OCI-LY7 (cell line): ENCODE data around the gene TRMT61A. TPM values are rescaled to one million over a fixed set of nuclear protein-coding genes. Genes with fewer than 3 reads are reported as not detected.

Source experiments
- BruUV-seq: library from RNA; stranded (reverse); fragments of 400-500 nt; replicated peaks from 2 replicates; lab custom pipeline; 2021; lab: Mats Ljungman, UMichigan
- CTCF ChIA-PET: fragments of 300-600 bp; sonication (Branson Sonifier 250); formaldehyde crosslinking; loops from one replicate; lab custom pipeline; 2022; ENCODE audit warnings: antibody characterized with exemption; ENCODE audit not compliant: unreplicated experiment; lab: Charles Lee
- POLR2A ChIA-PET: fragments of 300-600 bp; sonication (Branson Sonifier 250); formaldehyde crosslinking; loops from one replicate; lab custom pipeline; 2022; ENCODE audit warnings: antibody characterized with exemption; lab: Charles Lee
- DNase-seq: peaks from one replicate; pipeline ENCODE4 v3.0.0-alpha.2; 2015; ENCODE audit warnings: low spot score
- H2AFZ ChIP-seq: fragments of 200-600 bp; sonication (generic), shearing (Covaris generic); 2 replicates; pipeline ENCODE4 v1.6.1; 2014; ENCODE audit warnings: mild to moderate bottlenecking, antibody characterized with exemption, low read length, moderate library complexity
- H3K27ac ChIP-seq: fragments of 200-600 bp; sonication (generic); 2 replicates; pipeline ENCODE4 v1.5.1; 2014; ENCODE audit warnings: mixed run types, low read depth, mild to moderate bottlenecking, moderate library complexity, low read length, inconsistent platforms; ENCODE audit not compliant: poor library complexity, severe bottlenecking
- H3K36me3 ChIP-seq: fragments of 200-600 bp; sonication (generic); 2 replicates; pipeline ENCODE4 v1.6.1; 2014; ENCODE audit warnings: mild to moderate bottlenecking, antibody characterized with exemption, low read length, moderate library complexity, mixed read lengths; ENCODE audit not compliant: insufficient read depth
- H3K4me1 ChIP-seq: fragments of 200-600 bp; sonication (generic); 2 replicates; pipeline ENCODE4 v1.5.1; 2014; ENCODE audit warnings: mild to moderate bottlenecking, low read length; ENCODE audit not compliant: insufficient read depth, poor library complexity, severe bottlenecking
- H3K4me2 ChIP-seq: fragments of 200-600 bp; sonication (generic); 2 replicates; pipeline ENCODE4 v1.6.1; 2014; ENCODE audit warnings: mild to moderate bottlenecking, low read length
- H3K4me3 ChIP-seq: fragments of 200-600 bp; sonication (generic); 2 replicates; pipeline ENCODE4 v1.5.1; 2014; ENCODE audit warnings: mild to moderate bottlenecking, low read depth, low read length; ENCODE audit not compliant: poor library complexity, severe bottlenecking
- H3K79me2 ChIP-seq: fragments of 200-600 bp; sonication (generic); 2 replicates; pipeline ENCODE4 v1.6.1; 2016; ENCODE audit warnings: low read depth, mild to moderate bottlenecking, low read length, moderate library complexity, mixed read lengths; ENCODE audit not compliant: insufficient read depth
- H3K9me2 ChIP-seq: fragments of 200-600 bp; sonication (generic); 2 replicates; pipeline ENCODE4 v1.6.1; 2016; ENCODE audit warnings: mild to moderate bottlenecking, low read length, mixed read lengths; ENCODE audit not compliant: insufficient read depth
- H3K9me3 ChIP-seq: fragments of 200-600 bp; sonication (generic); 2 replicates; pipeline ENCODE4 v1.6.1; 2014; ENCODE audit warnings: mild to moderate bottlenecking, mixed run types, low read length, mixed read lengths
- H4K20me1 ChIP-seq: fragments of 200-600 bp; sonication (generic); 2 replicates; pipeline ENCODE4 v1.6.1; 2014; ENCODE audit warnings: mild to moderate bottlenecking, antibody characterized with exemption, low read length, moderate library complexity, mixed read lengths; ENCODE audit not compliant: insufficient read depth
- CTCF ChIP-seq: fragments of 200-600 bp; sonication (generic); conservative IDR thresholded peaks from 2 replicates; pipeline ENCODE4 v1.5.1; 2014; ENCODE audit warnings: mild to moderate bottlenecking, antibody characterized with exemption, low read length, moderate library complexity, mixed read lengths
- EZH2phosphoT487 ChIP-seq: fragments of 200-600 bp; sonication (generic); IDR thresholded peaks from 2 replicates; pipeline ENCODE4 v1.6.1; 2018; ENCODE audit warnings: low read depth, borderline replicate concordance, mild to moderate bottlenecking, mixed run types, antibody characterized with exemption, low read length, moderate library complexity, mixed read lengths
- intact Hi-C: fragments of 100-400 bp; cut with micrococcal nuclease; formaldehyde crosslinking; loops from one replicate; pipeline ENCODE4 v1.10.0; 2022; ENCODE audit not compliant: unreplicated experiment
- total RNA-seq, 2 experiments: library from RNA; depleted of rRNA in 1 of 2; stranded (reverse); fragments of >200 nt in 1 of 2; shearing (Covaris generic) in 1 of 2; gene quantifications; 2 replicates each; pipeline ENCODE4 v1.2.3, GENCODE V29; 2014 to 2022

TRMT61A gene
- total RNA-seq, 2 experiments from 2014 or later: 13.1 to 17.1 TPM

DNA sequence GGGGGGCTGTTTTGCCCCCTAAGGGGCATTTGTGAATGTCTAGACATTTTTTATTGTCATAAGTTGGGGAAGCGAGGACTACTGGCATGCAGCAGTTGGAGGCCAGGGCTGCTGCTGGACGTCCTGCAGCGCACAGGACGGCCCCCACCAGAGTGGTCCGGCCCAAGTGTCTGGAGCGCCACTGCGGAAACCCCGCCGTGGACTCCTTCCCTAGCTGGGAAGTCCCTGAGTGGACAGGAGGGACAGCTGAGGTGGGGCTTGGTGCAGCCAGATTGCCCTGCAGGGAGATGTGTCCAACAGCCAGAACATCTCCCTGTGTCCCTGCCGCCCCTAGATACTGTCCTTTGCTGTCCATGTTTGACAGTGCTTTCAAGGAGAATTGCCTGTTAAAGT lies 11.8 kb upstream of the TRMT61A start:
- Histone ChIP-seq H3K9me2 (no peaks in the 10 kb centered on the region), H3K4me3 (no peak overlapping the region), H3K4me2 (no peak overlapping the region), H4K20me1 (no peaks in the 10 kb centered on the region; the same call in 1 of the 2 replicates), H3K36me3 (peaks cover 4% of the 10 kb centered on the region; the same call in 1 of the 2 replicates), H3K79me2 (no peaks in the 10 kb centered on the region), H2AFZ (no peak overlapping the region), H3K4me1 (peaks cover 17% of the 10 kb centered on the region), H3K27ac (no peak overlapping the region), H3K9me3 (no peaks in the 10 kb centered on the region)
- intact Hi-C loops: loop anchor here (5.0 kb wide), 1 partner anchor 45 kb away; the partner anchor contains the start of genes BAG5 and COA8
- ChIA-PET POLR2A (no interaction called here), CTCF (no interaction called here)
- DNase-seq: no peak
- BruUV-seq: no TSS peak
- TF ChIP-seq CTCF (no peak), EZH2phosphoT487 (no peak)

DNA sequence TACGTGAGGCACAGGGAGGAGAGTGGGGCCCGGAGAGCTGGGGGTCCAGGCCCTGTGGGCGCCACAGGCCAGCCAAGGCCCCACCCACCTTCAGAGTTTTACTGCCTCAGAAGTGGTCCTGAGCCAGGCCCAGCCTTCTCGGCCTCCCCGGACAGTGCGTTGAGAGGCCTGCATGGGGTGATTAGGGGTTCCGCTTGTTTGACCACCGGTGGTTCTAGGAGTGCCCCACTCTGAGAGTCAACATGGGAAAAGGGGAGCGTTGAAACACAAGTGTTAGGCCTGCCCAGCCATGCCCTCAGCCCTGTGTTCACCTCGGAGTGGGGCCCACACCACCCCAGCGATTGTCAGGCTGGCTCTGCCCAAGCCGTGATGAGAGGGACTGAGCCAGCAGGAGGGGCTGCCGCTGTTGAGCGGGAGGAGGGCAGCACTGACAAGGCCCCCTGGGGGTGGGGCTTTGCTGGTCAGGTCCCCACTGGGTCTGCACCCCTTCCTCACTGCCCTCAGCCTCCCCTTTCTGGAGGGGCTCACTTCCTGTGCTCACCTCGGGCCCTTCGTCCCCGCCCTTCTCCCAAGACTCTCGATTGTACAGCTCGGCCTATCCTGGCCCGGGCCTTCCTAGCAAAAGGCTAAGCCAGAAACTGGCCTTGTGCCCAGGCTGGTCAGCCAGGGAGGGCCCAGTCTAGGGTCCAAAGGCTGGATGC lies 11.1 kb upstream of the TRMT61A start:
- Histone ChIP-seq H3K9me3 (no peaks in the 10 kb centered on the region), H3K9me2 (no peaks in the 10 kb centered on the region), H3K4me1 (peaks cover 17% of the 10 kb centered on the region), H3K79me2 (no peaks in the 10 kb centered on the region), H3K4me2 (no peak overlapping the region), H3K27ac (no peak overlapping the region), H2AFZ (no peak overlapping the region), H3K4me3 (no peak overlapping the region), H4K20me1 (no peaks in the 10 kb centered on the region; the same call in 1 of the 2 replicates), H3K36me3 (no peaks in the 10 kb centered on the region)
- POLR2A ChIA-PET: no interaction called here
- TF ChIP-seq CTCF: no peak
- TF ChIP-seq EZH2phosphoT487: no peak
- no peak for DNase-seq
- BruUV-seq: no TSS peak
- CTCF ChIA-PET: interaction anchor here (0.6 to 1.1 kb wide), 2 partner anchors 11 to 49 kb away, joined by 3 to 5 read pairs; partner anchors contain the start of gene TRMT61A
- intact Hi-C loops: loop anchor here (1.0 to 5.0 kb wide), 2 partner anchors 28 to 44 kb away; partner anchors contain the start of genes BAG5 and COA8
